ENCODE measurements around the gene ZBTB38. TPM values are rescaled to one million over a fixed set of nuclear protein-coding genes. Genes with fewer than 3 reads are reported as not detected.

ZBTB38 gene
- total and polyA plus RNA-seq, 9 donors, result 23.2 to 125 (median 78.7) TPM

- no peaks in the 10 kb centered on the region for H3K4me1 ChIP-seq (ENCODE audit: insufficient read depth)
- no peaks in the 10 kb centered on the region for H3K9me3 ChIP-seq
- H3K27ac ChIP-seq, result no peak overlapping the region
- intact Hi-C loops (cut with DNase I), result no loop called here
- H3K36me3 ChIP-seq, result no peaks in the 10 kb centered on the region
- DNase-seq, result no peak
- 75 to 85% (median 80%) methylated on average over 5 of the region's 5 CpGs for WGBS, 3 donors
- no peak overlapping the region for H3K4me3 ChIP-seq
- no peak for TF ChIP-seq EP300 (IDR thresholded peaks at IDR 0.05)
- no peak for TF ChIP-seq CTCF (IDR thresholded peaks at IDR 0.05)
- no peak for TF ChIP-seq POLR2A (IDR thresholded peaks at IDR 0.05)
- no peaks in the 10 kb centered on the region for H3K27me3 ChIP-seq
Measured at GRCh38 chr3:141352262-141352984, 15.9 kb upstream of the ZBTB38 start.

GRCh38 chr3:141353652-141354495, 14.4 kb upstream of the ZBTB38 start:
- WGBS, 3 donors, result 85 to 87% (median 86%) methylated on average over 6 of the region's 6 CpGs
- no peak for DNase-seq
- Histone ChIP-seq H3K9me3 (no peaks in the 10 kb centered on the region), H3K36me3 (no peaks in the 10 kb centered on the region), H3K4me1 (ENCODE audit: insufficient read depth) (no peaks in the 10 kb centered on the region), H3K27ac (no peak overlapping the region), H3K27me3 (no peaks in the 10 kb centered on the region), H3K4me3 (no peak overlapping the region)
- intact Hi-C loops (cut with DNase I), result no loop called here
- TF ChIP-seq CTCF (IDR thresholded peaks at IDR 0.05) (no peak), EP300 (IDR thresholded peaks at IDR 0.05) (no peak), POLR2A (IDR thresholded peaks at IDR 0.05) (no peak)

GRCh38 chr3:141354517-141354916, 13.8 kb upstream of the ZBTB38 start:
- DNase-seq, result no peak
- no peak overlapping the region for H3K4me3 ChIP-seq
- intact Hi-C loops (cut with DNase I), result no loop called here
- H3K36me3 ChIP-seq, result no peaks in the 10 kb centered on the region
- no peaks in the 10 kb centered on the region for H3K27me3 ChIP-seq
- no peaks in the 10 kb centered on the region for H3K4me1 ChIP-seq (ENCODE audit: insufficient read depth)
- H3K9me3 ChIP-seq, result no peaks in the 10 kb centered on the region
- 90 to 98% (median 95%) methylated on average over 3 of the region's 3 CpGs for WGBS, 3 donors
- no peak overlapping the region for H3K27ac ChIP-seq
- TF ChIP-seq POLR2A (IDR thresholded peaks at IDR 0.05), result no peak
- no peak for TF ChIP-seq CTCF (IDR thresholded peaks at IDR 0.05)
- TF ChIP-seq EP300 (IDR thresholded peaks at IDR 0.05), result no peak

GRCh38 chr3:141355242-141355641, 13.1 kb upstream of the ZBTB38 start:
- Histone ChIP-seq H3K27ac (no peak overlapping the region), H3K4me3 (no peak overlapping the region), H3K27me3 (no peaks in the 10 kb centered on the region), H3K36me3 (no peaks in the 10 kb centered on the region), H3K9me3 (no peaks in the 10 kb centered on the region), H3K4me1 (ENCODE audit: insufficient read depth) (no peaks in the 10 kb centered on the region)
- no peak for DNase-seq
- intact Hi-C loops (cut with DNase I), result loop anchor here in 1 of 4 donors (5.0 kb wide), 1 partner anchor 102 kb away; no protein-coding TSS in a partner anchor
- TF ChIP-seq CTCF (IDR thresholded peaks at IDR 0.05), result no peak
- no peak for TF ChIP-seq EP300 (IDR thresholded peaks at IDR 0.05)
- TF ChIP-seq POLR2A (IDR thresholded peaks at IDR 0.05), result no peak
- WGBS, 3 donors, result 78 to 83% (median 80%) methylated on average over 6 of the region's 6 CpGs

All from ovary (tissue), 9 donors.